Stimulated activated CD8-positive, alpha-beta memory T cell treated with anti-CD3 and anti-CD28 coated beads, Interleukin-12 subunit alpha, Interleukin-12 subunit beta, amount 100 ng/mL, for 4 hours (primary cell): ENCODE results near the gene CBY1.
"Not testable (repeated sequence)": the region's sequence is repeated elsewhere in the genome, so short reads cannot be mapped to it uniquely, and the experiment has no call there.

ENCODE experiments used
- DNase-seq: peaks from one replicate; pipeline ENCODE4 v3.0.0-alpha.2; 2020; ENCODE audit warnings: low read depth

CBY1 gene

GRCh38 chr22:38656256-38657044, at the start of gene CBY1, which contains the start of gene FAM227A:
TSS of gene CBY1 (plus strand) at chr22:38656638. CDS start at chr22:38668055, 11,417 bp downstream.
TSS of gene FAM227A (minus strand) at chr22:38656392. CDS start at chr22:38650168, 6,224 bp downstream.
- DNase-seq, result peak; percentile 77

GRCh38 chr22:38607680-38608079, 48.8 kb upstream of the CBY1 start:
- no peak for DNase-seq

- DNase-seq, result no peak
Observed at GRCh38 chr22:38608992-38609750, 47.3 kb upstream of the CBY1 start.

- DNase-seq, result no peak
Observed at GRCh38 chr22:38610234-38610633, 46.2 kb upstream of the CBY1 start.

DNA sequence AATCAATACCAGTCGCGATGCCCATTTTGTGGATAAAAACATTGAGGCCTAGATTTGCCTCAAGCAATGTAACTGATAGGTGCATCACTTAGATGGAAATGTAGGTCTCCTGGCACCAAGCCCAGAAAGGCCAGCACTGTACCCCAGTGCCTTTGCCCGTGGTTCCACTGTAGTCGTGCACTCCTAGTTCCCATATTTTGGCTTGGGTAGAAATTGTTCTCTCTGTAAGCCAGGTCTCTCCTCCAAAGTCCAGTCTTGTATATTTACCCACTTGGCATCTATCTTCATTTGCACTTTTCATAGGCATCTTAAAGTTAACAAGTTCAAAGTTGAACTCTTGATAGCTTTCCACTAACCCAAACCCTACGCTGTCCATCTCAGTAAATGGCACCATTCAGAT, 44.9 kb upstream of the CBY1 start:
- DNase-seq, result no peak

DNA sequence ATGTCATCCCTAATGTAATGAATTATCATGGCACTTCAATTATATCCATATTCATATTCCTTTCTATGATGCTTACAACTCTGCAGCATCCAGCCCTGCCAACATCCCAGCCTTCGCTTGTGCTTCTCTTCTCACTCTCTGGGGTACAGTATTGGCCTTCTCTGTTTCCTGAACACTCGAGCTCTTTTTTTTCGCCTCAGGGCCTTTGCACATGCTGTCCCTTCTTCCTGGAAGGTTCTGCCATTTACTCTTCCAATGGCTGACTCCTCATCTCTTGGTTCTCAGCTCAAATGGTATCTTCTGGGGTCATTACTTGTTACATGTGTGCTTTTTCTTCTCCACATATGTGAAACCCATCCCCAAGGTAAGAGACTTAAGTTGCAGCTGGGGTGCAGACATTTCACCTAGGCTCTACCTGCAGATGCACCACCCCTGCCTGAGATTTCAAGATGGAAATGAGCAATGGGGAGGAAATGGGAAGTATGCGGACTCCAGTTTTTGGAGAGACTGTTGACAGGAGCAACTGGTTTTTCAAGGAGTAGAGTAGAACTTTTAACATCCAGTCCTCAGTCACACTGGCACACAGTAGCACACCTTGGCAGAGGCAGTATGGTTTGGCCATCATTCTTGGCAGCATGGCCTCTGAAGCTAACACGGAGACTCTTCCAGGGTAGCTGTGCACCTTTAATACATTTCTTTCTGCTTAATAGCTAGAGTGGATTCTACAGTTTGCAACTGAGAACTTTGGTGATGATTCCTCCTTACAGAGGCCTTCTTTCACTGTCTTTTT, 44.0 kb upstream of the CBY1 start:
- DNase-seq, result no peak

- no peak for DNase-seq
Observed at GRCh38 chr22:38613588-38613987, 42.9 kb upstream of the CBY1 start.

DNA sequence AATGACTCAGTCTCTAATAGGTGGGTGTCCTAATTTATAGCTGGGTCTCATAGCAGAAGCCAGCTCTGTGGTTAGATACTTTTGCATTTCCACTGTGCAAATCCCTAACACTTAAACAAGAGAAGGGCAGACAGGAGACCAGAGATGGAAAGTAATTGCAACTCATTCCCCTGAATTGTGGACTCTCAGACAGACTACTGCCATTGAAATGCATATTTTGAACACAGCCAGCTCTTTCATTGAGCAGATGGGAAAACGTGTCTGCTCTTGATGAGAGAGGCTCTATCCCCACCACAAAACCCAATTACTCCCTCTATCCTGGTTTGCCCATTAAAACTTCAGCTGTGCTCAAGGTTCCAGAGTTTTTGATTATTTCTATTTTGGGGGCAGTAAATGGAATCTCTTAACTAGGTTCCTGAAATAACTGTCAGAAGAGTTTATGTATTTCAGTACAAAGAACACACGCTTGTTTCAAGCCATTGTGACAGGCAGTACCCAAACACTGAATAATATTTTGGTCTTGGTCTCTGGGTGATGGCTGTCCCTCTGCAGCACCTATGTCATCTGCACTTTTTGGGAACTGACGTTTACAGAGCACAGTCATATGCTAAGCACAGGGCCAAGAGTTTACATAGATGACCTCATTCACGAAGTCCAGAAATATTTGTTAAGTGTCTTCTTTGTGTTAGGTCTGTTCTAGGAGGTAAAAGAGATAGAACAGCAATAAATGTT, 41.9 kb upstream of the CBY1 start:
- no peak for DNase-seq

DNA sequence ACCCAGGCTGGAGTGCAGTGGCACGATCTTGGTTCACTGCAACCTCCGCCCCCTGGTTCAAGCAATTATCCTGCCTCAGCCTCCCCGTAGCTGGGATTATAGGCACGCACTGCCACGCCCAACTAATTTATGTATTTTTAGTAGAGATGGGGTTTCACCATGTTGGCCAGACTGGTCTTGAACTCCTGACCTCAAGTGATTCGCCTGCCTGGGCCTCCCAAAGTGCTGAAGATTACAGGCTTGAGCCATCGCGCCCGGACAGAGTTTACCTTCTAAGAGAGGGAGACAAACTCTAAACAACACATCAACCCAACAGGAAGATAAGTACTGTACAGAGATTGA, 41.4 kb upstream of the CBY1 start:
- not testable (repeated sequence) for DNase-seq

GRCh38 chr22:38618258-38618657, 38.2 kb upstream of the CBY1 start:
- DNase-seq, result no peak

DNA sequence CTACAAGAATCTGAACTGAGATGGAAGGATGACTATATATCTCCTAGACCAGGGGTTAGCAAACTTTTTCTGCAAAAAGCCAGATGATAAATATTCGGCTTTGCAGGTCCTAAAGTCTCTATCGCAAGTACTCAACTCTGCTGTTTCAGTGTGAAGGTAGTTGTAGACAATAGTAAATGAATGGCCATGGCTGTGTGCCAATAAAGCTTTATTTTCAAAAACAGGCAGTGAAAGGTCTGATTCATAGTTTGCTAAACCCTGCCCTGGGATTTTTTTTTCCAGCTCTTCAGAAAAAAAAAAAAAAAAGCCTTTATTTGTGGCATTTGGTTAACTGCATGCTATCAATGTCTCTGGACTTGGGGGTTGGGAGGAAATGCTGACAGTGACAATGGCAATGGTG, 37.8 kb upstream of the CBY1 start:
- DNase-seq, result no peak

- DNase-seq, result no peak
Observed at GRCh38 chr22:38623351-38623750, 33.1 kb upstream of the CBY1 start.

- no peak for DNase-seq
Observed at GRCh38 chr22:38628444-38628843, 28.0 kb upstream of the CBY1 start.

- no peak for DNase-seq
Observed at GRCh38 chr22:38629108-38629507, 27.3 kb upstream of the CBY1 start.

DNA sequence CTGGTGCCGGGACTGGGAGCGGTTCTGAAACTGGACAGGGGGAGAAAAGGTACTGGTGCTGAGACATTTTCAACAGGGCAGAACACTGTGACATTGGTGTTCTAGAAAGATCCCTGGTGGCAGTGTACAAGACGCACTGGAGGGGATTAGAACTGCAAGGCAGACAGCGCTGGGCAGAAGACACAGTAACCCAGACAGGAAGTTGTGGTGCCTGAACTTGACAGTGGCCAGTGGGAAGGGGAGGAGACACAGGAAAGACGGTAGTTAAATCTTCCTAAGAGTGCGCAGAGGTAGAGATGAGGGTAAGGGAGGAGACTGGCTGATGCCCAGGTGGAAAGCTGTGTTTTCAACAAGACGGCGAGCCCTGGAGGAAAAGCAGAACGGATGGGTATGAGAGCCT, 24.7 kb upstream of the CBY1 start:
- DNase-seq, result no peak

DNA sequence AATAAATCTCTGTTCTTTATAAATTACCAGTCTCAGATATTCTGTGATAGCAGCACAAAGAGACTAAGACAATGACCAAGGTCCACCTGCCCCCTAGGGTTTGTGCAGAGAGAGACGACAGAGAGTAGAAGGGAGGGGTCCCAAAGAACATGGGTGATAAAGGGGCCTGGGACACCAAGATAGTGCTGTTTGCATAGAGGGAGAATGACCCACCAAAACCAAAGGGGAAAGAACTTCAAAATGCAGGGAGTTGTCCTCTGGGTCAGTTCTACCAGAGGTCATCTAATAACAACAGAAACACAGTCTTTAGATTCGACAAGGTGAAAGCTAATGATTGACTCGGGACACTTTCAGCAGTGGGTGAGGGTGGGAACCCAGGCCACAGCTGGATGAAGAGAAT, 23.9 kb upstream of the CBY1 start:
- no peak for DNase-seq

DNA sequence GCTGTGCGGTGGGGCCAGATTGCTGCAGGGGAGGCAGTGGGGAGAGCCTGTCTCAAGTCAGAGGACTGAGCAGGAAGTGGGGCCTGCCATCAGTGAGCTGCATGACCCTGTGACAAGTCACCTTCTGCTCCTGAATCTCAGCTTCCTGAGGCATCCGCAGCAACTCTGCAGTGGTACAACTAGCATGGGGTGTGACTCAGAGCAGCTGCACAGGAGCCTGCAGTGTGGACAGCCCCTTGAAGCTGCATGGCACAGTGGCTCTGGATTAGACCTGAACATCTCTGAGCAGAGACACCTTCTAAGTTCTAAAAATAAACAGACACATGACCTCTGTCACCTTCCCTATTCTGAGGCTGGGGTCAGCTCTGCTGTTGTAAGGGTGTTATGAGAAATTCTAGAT, 18.2 kb upstream of the CBY1 start:
- no peak for DNase-seq

GRCh38 chr22:38638728-38639127, 17.7 kb upstream of the CBY1 start:
- DNase-seq, result no peak

GRCh38 chr22:38641476-38642040, 14.9 kb upstream of the CBY1 start:
- no peak for DNase-seq

DNA sequence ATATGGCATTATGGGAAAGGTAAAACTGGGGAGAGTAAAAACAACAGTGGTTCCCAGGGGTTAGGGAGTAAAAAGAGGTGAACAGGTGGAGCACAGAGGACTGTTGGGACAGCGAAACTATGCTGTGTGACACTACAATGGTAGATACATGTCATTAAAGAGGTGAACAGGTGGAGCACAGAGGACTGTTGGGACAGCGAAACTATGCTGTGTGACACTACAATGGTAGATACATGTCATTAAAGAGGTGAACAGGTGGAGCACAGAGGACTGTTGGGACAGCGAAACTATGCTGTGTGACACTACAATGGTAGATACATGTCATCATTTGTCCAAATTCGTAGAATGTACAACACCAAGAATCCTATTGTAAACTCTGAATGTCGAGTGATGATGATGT, 12.2 kb upstream of the CBY1 start:
- DNase-seq, result not testable (repeated sequence)

DNA sequence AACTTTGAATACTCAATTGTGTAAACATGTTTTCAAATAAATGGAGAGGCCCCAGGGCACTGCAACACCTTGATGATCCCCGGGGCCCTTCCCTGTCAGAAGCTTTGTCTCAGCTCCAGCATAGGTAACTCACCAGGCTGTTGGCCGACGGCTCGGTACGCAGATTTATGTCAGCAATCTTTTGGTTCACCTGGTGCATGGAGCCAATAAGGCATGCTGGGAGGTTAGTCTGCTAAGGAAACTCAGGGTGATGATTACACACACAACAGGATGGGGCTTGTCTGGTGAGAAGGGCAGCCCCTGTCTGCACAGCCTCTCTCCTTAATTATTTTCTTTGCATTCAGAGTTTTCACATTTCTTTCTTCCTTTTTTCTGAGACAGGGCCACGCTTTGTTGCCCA, 11.0 kb upstream of the CBY1 start:
- no peak for DNase-seq
